ENCODE data around the gene COQ7.

COQ7 gene

GRCh38 chr16:19067349-19068236, at the start of gene COQ7:
TSS of gene COQ7 (plus strand) at chr16:19067614. CDS start at chr16:19067665, 51 bp downstream.
- peak; percentile 96 for DNase-seq (ENCODE audit: low read depth)

DNA sequence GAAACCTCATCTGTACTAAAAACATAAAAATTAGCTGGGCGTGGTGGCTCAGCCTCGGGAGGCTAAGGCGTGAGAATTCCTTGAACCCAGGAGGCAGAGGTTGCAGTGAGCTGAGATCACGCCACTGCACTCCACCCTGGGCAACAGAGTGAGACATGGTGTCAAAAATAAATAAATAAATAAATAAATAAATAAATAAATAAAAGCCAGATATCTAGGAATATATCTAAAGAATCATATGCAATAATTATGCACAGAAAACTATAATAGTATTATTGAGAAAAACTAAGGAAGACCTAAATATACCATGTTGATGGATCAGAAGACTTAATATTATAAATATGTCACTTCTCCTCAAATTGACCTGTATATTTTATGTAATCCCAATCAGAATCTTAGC, 46.7 kb upstream of the COQ7 start:
- no peak for DNase-seq (ENCODE audit: low read depth)

GRCh38 chr16:19021747-19022146, 45.7 kb upstream of the COQ7 start:
- DNase-seq (ENCODE audit: low read depth), result no peak

- no peak for DNase-seq (ENCODE audit: low read depth)
Observed at GRCh38 chr16:19027416-19027815, 40.0 kb upstream of the COQ7 start.

DNA sequence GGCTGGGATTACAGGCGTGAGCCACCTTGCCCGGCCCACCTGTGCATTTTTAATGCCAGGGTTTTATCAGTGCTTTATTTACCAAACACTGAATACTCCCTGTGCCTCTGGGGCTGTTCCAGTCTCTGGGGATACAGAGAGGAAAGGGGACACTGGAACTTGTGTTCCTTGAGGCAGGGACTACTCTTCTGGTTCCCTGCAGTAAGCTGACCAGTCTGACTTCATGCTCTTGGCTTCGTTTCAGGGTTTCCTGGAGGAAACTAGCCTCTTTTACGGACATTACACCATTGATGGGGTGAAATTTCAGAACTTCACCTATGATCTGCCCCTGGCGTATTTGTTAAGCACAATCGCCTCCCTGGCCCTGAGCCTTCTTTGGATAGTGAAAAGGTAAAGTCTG, 37.4 kb upstream of the COQ7 start:
- DNase-seq (ENCODE audit: low read depth), result no peak

DNA sequence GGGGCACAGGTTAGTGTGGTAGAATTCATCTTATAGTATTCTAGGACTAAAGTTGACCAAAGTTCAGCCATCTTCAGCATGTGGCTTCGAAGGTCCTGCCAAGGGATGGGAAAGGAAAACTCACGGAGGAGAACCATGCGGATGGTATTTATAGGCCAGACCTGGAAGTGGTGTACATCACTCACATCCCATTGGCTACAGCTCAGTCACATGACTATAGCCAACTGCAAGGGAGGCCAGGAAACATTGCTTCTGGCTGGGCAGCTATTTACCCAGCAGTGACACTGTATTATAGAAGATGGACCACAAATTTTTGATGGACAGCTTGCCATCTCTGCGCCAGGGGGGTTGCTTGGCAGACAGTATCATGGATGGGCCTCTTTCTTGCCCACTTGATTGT, 35.7 kb upstream of the COQ7 start:
- no peak for DNase-seq (ENCODE audit: low read depth)

DNA sequence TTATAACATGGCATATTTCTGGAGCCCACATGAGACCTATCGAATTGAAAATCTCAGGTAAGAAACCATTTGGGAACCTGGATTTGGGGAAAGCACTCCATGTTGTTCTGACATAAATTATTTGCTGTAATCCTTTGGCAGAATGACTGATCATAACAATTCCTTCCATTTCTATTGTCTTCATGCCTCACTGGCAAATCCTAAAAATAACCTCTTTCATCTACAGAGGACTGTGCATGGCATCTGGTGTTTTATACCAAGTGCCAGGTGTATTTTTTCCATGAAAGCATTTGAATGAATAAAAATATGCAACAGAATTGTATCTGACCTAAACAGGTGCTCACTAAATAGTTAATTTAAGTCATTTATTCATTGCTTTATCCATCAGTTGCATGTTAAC, 33.7 kb upstream of the COQ7 start:
- no peak for DNase-seq (ENCODE audit: low read depth)

- DNase-seq (ENCODE audit: low read depth), result no peak
Observed at GRCh38 chr16:19040400-19040799, 27.0 kb upstream of the COQ7 start.

DNA sequence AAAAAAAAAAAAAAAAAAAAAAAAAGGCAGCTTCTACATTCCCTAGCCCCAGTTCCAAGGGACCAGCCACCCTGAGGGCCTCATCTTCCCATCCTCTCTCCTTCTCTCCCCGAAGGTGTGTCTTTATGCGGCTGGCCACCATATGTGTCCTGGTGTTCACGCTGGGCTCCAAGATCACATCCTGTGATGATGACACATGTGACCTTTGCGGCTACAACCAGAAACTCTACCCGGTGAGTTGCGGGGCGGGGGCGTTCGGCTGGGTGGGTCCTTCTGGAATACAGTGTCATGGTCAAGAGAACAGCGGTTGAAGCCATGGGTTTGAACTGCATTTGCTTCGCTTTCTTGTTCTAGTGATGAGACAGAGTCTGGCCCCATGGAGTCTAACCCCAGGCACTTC, 22.6 kb upstream of the COQ7 start:
- no peak for DNase-seq (ENCODE audit: low read depth)

- DNase-seq (ENCODE audit: low read depth), result no peak
Observed at GRCh38 chr16:19046062-19046461, 21.4 kb upstream of the COQ7 start.

DNA sequence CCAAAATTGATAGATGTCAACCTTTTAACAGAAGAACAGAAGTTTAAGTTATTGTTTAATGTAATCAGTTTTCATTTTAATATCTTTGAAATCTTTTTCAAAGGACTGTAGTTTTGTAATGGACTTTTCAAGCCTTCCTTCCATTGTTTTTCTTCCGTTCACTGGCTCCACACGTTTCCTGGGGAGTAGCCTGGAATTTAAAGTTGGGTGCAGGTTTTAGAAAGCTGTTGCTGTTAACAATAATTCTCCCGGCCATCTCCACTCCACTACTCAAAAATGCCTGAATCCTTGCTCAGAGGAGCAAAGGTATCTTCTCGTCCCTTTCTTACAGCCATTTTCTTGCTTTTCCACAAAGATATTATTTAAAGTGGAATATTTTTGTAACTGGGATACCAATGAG, 4.7 kb upstream of the COQ7 start:
- no peak for DNase-seq (ENCODE audit: low read depth)

DNA sequence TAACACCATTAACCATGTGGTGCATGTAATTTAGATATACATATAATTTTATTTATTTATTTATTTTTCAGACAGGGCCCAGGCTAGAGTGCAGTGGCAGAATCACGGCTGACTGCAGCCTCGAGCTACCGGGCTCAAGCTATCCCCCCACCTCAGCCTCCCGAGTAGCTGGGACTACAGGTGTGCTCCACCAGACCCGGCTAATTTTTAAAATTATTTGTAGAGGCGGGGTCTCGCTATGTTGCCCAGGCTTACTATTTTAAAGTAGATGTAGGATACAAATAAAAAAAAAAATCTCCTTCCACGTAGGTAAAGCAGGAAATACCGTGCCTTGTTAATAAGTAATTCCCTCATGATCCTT, 446 bp upstream of the COQ7 start:
- DNase-seq (ENCODE audit: low read depth), result no peak

DNA sequence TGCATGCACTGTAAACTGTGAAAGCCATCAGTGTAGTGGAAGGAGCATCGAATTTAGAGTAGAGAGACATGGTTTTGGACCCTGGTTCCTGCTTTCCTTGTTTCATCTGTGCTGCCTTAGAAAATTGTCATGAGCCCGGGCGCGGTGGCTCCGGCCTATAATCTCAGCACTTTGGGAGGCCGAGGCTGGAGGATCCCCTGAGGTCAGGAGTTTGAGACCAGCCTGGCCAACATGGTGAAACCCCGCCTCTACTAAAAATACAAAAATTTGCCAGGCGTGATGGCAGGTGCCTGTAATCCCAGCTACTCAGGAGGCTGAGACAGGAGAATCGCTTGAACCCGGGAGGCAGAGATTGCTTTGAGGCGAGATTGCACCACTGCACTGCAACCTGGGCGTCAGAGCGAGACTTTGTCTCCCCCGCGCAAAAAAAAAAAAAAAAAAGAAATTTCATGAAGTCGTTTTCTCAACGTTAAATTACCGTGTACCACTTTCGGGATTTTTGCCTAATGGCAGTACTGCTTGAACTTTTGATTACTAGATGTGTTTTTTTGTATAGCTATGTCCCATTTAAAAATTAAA, 912 bp downstream of the COQ7 start:
- no peak for DNase-seq (ENCODE audit: low read depth)

DNA sequence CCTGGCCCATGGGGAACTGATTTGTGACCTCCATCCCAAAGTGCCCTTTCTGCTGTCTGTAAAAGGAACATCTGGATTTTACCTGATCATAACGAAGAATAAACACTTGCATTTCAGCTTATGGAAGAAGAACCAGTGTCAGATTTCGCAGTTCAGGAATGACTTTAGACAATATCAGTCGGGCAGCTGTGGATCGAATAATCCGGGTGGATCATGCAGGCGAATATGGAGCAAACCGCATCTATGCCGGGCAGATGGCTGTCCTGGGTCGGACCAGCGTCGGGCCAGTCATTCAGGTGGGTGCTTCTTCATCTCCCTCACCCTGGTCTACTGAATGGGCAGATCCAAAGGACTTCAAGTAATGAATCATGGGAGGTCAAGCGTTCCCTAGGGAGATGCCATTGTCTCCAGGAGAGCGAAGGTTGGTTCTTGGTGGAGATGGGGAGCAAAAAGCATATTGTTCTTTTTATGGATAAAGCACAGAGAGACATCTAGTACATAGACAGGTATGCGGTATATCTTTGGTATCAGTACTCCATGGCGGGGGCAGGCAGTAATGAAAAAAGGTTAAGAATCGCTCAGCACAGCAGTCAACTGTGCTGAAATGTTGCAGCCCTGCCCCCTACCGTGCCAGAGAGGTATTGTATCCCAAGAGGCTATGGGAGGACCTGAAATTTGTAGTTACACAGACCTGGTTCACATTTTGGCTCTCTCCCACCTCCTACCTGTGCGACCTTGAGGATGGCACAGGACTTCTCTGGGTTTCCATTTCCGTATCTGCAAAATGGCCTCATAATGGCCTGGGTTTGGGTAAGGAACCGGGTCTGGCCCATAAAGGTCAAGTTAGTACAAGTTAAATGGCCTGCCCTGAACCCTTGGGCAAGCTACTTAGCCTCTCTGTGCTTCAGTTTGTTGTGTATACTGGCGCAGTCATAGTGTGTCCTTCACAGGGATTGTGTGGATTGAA, 4.7 kb downstream of the COQ7 start:
- no peak for DNase-seq (ENCODE audit: low read depth)

DNA sequence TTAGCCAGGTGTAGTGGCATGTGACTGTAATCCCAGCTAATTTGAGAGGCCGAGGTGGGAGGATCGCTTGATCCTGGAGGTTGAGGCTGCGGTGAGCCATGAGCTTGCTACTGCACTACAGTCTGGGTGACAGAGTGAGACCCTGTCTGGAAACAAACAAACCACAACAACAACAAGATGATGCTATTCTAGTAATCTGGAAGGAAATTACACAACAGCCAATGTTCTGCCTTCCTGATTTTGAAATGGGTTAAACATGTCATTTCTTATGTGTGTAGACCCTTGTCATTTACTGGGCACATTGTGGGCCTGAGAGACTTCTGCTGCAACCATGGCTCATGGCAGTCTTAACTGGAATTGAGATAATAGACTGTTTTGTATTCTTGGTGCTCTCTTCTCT, 5.9 kb downstream of the COQ7 start:
- DNase-seq (ENCODE audit: low read depth), result no peak

- no peak for DNase-seq (ENCODE audit: low read depth)
Observed at GRCh38 chr16:19073863-19074262, 6.4 kb downstream of the COQ7 start.

DNA sequence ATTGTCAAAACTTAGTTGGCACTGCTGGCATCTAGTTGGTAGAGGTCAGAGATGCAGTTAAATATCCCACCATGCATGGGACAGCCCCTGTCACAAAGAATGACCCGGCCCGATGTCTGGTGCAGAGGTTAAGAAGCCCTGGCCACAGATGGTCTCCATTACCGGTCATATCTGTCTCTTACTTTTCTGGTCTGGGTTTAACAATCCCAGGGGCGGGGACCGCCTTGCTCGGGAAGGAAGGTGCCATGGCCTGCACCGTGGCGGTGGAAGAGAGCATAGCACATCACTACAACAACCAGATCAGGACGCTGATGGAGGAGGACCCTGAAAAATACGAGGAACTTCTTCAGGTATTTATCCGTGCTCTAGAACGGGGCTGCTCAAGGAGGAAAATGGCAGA, 8.1 kb downstream of the COQ7 start:
- DNase-seq (ENCODE audit: low read depth), result no peak

DNA sequence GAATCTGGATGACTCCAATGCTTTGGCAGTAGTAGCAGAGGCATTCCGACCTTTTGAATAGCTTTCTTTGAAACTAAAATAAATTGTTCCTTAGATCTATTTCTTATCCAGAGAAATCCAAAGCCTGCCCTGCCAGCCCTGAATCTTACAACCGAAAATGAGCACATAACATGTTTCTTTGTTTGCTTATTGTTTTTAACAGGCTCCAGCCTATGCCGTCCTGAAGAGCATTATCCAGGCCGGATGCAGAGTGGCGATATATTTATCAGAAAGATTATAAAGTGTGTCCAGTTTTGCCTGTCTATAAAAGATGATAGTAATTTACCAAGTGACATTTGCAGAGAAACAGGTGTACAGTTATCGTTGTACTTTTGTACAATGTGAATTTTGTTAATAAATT, 10.5 kb downstream of the COQ7 start:
- DNase-seq (ENCODE audit: low read depth), result no peak

- no peak for DNase-seq (ENCODE audit: low read depth)
Observed at GRCh38 chr16:19083670-19084069, 16.3 kb downstream of the COQ7 start.

DNA sequence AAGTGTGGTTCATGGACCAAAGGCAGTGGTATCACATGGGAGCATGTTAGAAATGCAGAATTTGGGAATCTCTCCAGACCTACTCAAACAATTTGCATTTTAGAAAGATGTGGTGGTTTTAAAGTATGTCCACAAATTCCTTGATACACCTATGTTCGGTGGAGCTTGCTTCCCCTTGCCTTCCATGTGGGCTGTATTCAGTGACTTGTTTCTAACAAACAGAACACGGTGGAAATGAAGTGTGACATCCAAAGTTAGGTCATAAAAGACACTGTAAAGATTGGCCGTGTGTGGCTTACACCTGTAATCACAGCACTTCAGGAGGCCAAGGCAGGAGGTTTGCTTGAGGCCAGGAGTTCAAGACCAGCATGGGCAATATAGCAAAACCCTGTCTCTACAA, 16.7 kb downstream of the COQ7 start:
- no peak for DNase-seq (ENCODE audit: low read depth)

DNA sequence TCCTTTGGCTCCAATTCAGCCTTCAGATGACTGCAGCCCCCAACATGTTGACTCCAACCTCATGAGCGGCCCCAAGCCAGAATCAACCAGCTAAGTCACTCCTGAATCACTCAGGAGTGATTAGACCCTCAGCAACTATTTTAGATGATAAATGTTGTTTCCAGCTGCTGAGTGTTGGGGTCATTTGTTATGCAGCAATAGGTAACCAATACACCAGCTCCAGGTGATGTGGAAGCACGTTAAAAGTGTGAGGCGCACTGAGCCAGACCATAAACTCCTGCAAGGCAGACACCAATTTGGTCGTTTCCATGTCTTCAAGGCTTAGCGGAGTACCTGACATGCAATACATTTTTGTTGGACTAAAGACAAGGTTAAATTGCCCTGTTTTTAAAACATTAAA, 17.5 kb downstream of the COQ7 start:
- DNase-seq (ENCODE audit: low read depth), result no peak

DNA sequence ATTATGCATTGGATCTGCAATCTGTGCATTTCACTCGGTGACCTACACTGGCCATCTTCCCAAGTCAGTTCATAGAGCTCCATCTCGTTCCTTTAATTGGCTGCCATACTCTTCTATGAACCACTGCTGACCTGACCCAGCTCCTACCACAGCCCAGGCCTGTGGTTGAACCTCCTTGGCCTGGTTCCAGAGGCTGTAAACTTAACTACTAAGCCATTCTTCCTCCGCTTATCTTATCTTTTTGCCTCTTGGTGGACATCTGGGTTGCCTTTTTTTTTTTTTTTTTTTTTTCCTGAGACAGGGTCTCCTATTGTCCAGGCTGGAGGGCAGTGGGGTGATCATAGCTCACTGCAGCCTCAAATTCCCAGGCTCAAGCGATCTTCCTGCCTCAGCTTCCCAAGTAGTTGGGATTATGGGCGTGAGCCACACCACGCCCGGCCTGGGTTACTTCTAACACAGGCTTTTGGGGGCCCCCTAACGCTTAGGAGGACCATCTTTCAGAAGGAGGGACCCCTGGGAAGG, 18.3 kb downstream of the COQ7 start:
- no peak for DNase-seq (ENCODE audit: low read depth)

Data from stimulated activated CD8-positive, alpha-beta memory T cell treated with anti-CD3 and anti-CD28 coated beads, Interleukin-12 subunit alpha, Interleukin-12 subunit beta, amount 100 ng/mL, for 4 hours (primary cell).